Mesenchymal stem cell (in vitro differentiated cells and primary cell): Measurements from ENCODE around the gene SIGLEC11.

Experiments used
- DNase-seq: peaks from one replicate; pipeline ENCODE4 v3.0.0-alpha.2; 2013
- H2AFZ ChIP-seq: one replicate; pipeline ENCODE4 v1.6.1; 2013; ENCODE audit warnings: low read depth, mild to moderate bottlenecking, control low read depth, inconsistent platforms, low read length, moderate library complexity
- H2AK5ac ChIP-seq: 2 replicates; pipeline ENCODE4 v1.6.1; 2013; ENCODE audit warnings: low read length, moderate library complexity, mild to moderate bottlenecking, inconsistent platforms; ENCODE audit not compliant: severe bottlenecking
- H2BK120ac ChIP-seq: one replicate; pipeline ENCODE4 v1.6.1; 2013; ENCODE audit warnings: low read depth, mild to moderate bottlenecking, inconsistent platforms, low read length, moderate library complexity
- H2BK12ac ChIP-seq, 2 experiments: one replicate each; pipeline ENCODE4 v1.6.1; 2013; ENCODE audit warnings: inconsistent platforms in 2 of 2, low read length in 2 of 2, mild to moderate bottlenecking in 2 of 2, moderate library complexity in 2 of 2, control low read depth in 1 of 2
- H2BK15ac ChIP-seq: one replicate; pipeline ENCODE4 v1.6.1; 2013; ENCODE audit warnings: mild to moderate bottlenecking, low read depth, inconsistent platforms; ENCODE audit not compliant: poor library complexity, severe bottlenecking
- H2BK5ac ChIP-seq: 2 replicates; pipeline ENCODE4 v1.6.1; 2013; ENCODE audit warnings: low read depth, mild to moderate bottlenecking, low read length, control low read depth, inconsistent platforms; ENCODE audit not compliant: poor library complexity, severe bottlenecking
- H3K14ac ChIP-seq, 2 experiments: one replicate each; pipeline ENCODE4 v1.6.1; 2013; ENCODE audit warnings: inconsistent platforms in 2 of 2, low read length in 2 of 2, control low read depth in 1 of 2, mild to moderate bottlenecking in 1 of 2, moderate library complexity in 1 of 2
- H3K18ac ChIP-seq, 2 experiments: one replicate each; pipeline ENCODE4 v1.6.1; 2013; ENCODE audit warnings: inconsistent platforms in 2 of 2, low read length in 2 of 2, control low read depth in 1 of 2, low read depth in 1 of 2, mild to moderate bottlenecking in 1 of 2
- H3K23ac ChIP-seq, 2 experiments: one replicate each; pipeline ENCODE4 v1.6.1; 2013; ENCODE audit warnings: inconsistent platforms in 2 of 2, low read length in 2 of 2, mild to moderate bottlenecking in 2 of 2, moderate library complexity in 2 of 2, control low read depth in 1 of 2
- H3K27ac ChIP-seq: 2 replicates; pipeline ENCODE4 v1.5.1; 2013; ENCODE audit warnings: mild to moderate bottlenecking, moderate library complexity, low read length, control low read depth, inconsistent platforms; ENCODE audit not compliant: poor library complexity, severe bottlenecking
- H3K27me3 ChIP-seq, 2 experiments: 2 replicates each; pipeline versions ENCODE4 v1.6.1 to v1.7.0; 2013; ENCODE audit warnings: low read length in 2 of 2, mild to moderate bottlenecking in 2 of 2, moderate library complexity in 2 of 2, control low read depth in 1 of 2, inconsistent platforms in 1 of 2; ENCODE audit not compliant: control insufficient read depth in 1 of 2, insufficient read depth in 1 of 2
- H3K36me3 ChIP-seq, 2 experiments: 2 replicates each; pipeline versions ENCODE4 v1.6.1 to v1.7.0; 2013; ENCODE audit warnings: low read length in 2 of 2, control low read depth in 1 of 2, inconsistent platforms in 1 of 2, low read depth in 1 of 2, mild to moderate bottlenecking in 1 of 2; ENCODE audit not compliant: insufficient read depth in 2 of 2, control insufficient read depth in 1 of 2
- H3K4ac ChIP-seq, 2 experiments: one replicate each; pipeline ENCODE4 v1.6.1; 2013; ENCODE audit warnings: inconsistent platforms in 2 of 2, low read length in 2 of 2, mild to moderate bottlenecking in 2 of 2, moderate library complexity in 2 of 2, control low read depth in 1 of 2, low read depth in 1 of 2
- H3K4me1 ChIP-seq: 2 replicates; pipeline ENCODE4 v1.6.1; 2013; ENCODE audit warnings: low read depth, low read length, control low read depth; ENCODE audit not compliant: control insufficient read depth, insufficient read depth
- H3K4me2 ChIP-seq: 2 replicates; pipeline ENCODE4 v1.6.1; 2013; ENCODE audit warnings: low read length, mild to moderate bottlenecking, inconsistent platforms; ENCODE audit not compliant: poor library complexity, severe bottlenecking
- H3K4me3 ChIP-seq, 2 experiments: 2 replicates each; pipeline versions ENCODE4 v1.5.1 to v1.7.0; 2013; ENCODE audit warnings: low read length in 2 of 2, mild to moderate bottlenecking in 2 of 2, control low read depth in 1 of 2, low read depth in 1 of 2; ENCODE audit not compliant: insufficient read depth in 1 of 2
- H3K79me1 ChIP-seq: replicated peaks from 2 replicates; pipeline ENCODE4 v1.6.1; 2013; ENCODE audit warnings: mild to moderate bottlenecking, control low read depth, low read length, inconsistent platforms; ENCODE audit not compliant: poor library complexity, severe bottlenecking
- H3K9ac ChIP-seq: 2 replicates; pipeline ENCODE4 v1.7.0; 2013; ENCODE audit warnings: mild to moderate bottlenecking, low read length, moderate library complexity
- H3K9me3 ChIP-seq: 2 replicates; pipeline ENCODE4 v1.7.0; 2013; ENCODE audit warnings: mild to moderate bottlenecking, low read length; ENCODE audit not compliant: control insufficient read depth
- H4K8ac ChIP-seq: one replicate; pipeline ENCODE4 v1.6.1; 2013; ENCODE audit warnings: inconsistent platforms, mild to moderate bottlenecking, low read length, moderate library complexity
- H4K91ac ChIP-seq: one replicate; pipeline ENCODE4 v1.6.1; 2013; ENCODE audit warnings: mild to moderate bottlenecking, low read length, inconsistent platforms
- WGBS: methylation state at CpG from one replicate; pipeline ENCODE4 v1.1.7; 2013; ENCODE audit warnings: mixed read lengths; 5-methylcytosine and 5-hydroxymethylcytosine counted together

Gene SIGLEC11

DNA sequence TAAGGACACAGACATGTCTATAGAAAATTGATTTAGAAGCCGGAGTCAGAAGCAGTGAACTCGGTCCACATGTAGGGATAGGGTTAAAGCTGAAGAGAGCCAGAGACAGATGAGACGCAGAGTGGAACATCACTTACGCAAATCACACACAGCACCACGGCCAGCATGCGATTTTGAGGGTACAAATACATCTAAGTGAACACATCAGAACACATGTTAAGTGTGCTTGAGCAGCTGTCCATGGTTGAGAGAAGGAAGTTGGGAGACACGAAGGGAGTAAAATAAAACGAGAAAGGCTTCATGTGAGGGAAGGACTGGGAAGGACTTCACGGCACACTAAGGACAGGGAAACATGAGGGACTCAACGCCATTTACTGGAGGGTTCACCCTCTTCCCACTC is 25.4 kb upstream of the SIGLEC11 start:
- Histone ChIP-seq H4K91ac (no peak overlapping the region), H3K18ac (no peak overlapping the region), H3K36me3 (peaks cover 63 to 79% of the 10 kb centered on the region in 2 experiments), H2BK5ac (no peak overlapping the region), H2AK5ac (no peak overlapping the region), H3K9ac (no peak overlapping the region), H3K4me1 (peaks cover 6% of the 10 kb centered on the region), H3K4me2 (no peak overlapping the region), H3K27me3 (no peaks in the 10 kb centered on the region), H2BK12ac (no peak overlapping the region), H2BK15ac (no peak overlapping the region), H4K8ac (no peak overlapping the region), H3K27ac (no peak overlapping the region), H3K4ac (no peak overlapping the region), H3K79me1 (no peaks in the 10 kb centered on the region), H3K23ac (no peak overlapping the region), H2BK120ac (no peak overlapping the region), H2AFZ (no peak overlapping the region), H3K14ac (no peak overlapping the region), H3K4me3 (no peak overlapping the region), H3K9me3 (no peaks in the 10 kb centered on the region)
- no peak for DNase-seq
- 99% methylated on average over 9 of the region's 10 CpGs for WGBS

DNA sequence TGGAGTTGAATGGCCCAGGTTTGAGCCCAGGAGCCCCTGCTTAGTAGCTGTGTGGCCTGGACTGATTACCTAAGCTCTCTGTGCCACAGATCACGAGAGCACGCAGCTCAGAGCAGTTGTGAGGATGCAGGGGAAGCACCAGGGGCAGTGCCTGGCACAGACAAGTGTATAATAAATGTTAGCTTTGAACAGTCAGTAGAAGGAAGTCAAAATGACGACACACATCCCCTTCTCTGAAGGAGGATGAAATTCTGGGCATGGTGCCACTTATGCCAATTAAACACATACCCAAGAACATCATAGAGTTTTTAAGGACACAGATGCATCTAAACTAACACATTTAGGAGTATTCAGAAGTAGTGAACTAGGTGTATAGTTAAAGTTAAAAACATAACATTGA is 24.9 kb upstream of the SIGLEC11 start:
- Histone ChIP-seq H4K91ac (no peak overlapping the region), H2AFZ (no peak overlapping the region), H2AK5ac (no peak overlapping the region), H3K79me1 (no peaks in the 10 kb centered on the region), H3K4me3 (no peak overlapping the region), H3K27me3 (no peaks in the 10 kb centered on the region), H2BK15ac (no peak overlapping the region), H3K14ac (no peak overlapping the region), H3K9me3 (no peaks in the 10 kb centered on the region), H3K36me3 (peaks cover 61 to 77% of the 10 kb centered on the region in 2 experiments), H3K23ac (no peak overlapping the region), H2BK12ac (no peak overlapping the region), H3K4me2 (no peak overlapping the region), H2BK120ac (no peak overlapping the region), H4K8ac (no peak overlapping the region), H3K9ac (no peak overlapping the region), H3K18ac (no peak overlapping the region), H3K27ac (no peak overlapping the region), H3K4me1 (peaks cover 6% of the 10 kb centered on the region), H3K4ac (no peak overlapping the region), H2BK5ac (no peak overlapping the region)
- WGBS: 90% methylated on average over 2 of the region's 3 CpGs
- DNase-seq: no peak

DNA sequence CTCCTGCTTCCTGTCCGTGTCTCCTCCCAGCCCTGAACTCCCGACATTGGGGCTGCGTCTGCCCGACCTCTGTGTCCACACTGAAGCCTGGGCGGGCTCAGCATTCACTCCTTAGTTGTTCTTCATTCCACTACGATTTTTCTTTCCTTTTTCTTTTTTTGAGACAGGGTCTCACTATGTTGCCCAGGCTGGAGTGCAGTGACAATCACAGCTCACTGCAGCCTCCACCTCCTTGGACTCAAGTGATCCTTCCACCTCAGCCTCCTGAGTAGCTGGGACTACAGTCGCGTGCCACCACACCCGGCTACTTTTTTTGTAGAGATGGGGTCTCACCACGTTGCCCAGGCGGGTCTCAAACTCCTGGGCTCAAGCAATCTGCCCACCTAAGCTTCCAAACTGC is 23.5 kb upstream of the SIGLEC11 start:
- no peak overlapping the region for H3K9ac ChIP-seq
- WGBS: 91% methylated on average over 11 of the region's 11 CpGs
- no peak overlapping the region for H2BK120ac ChIP-seq
- no peak overlapping the region for H3K18ac ChIP-seq
- no peak overlapping the region for H3K4ac ChIP-seq
- H4K8ac ChIP-seq: no peak overlapping the region
- H2AK5ac ChIP-seq: no peak overlapping the region
- peaks cover 54 to 69% of the 10 kb centered on the region in 2 experiments for H3K36me3 ChIP-seq
- H3K4me1 ChIP-seq: peaks cover 6% of the 10 kb centered on the region
- H3K23ac ChIP-seq: no peak overlapping the region
- H3K14ac ChIP-seq: no peak overlapping the region
- H2BK12ac ChIP-seq: no peak overlapping the region
- no peak overlapping the region for H2BK5ac ChIP-seq
- DNase-seq: no peak
- H3K27ac ChIP-seq: no peak overlapping the region
- no peaks in the 10 kb centered on the region for H3K9me3 ChIP-seq
- H3K4me2 ChIP-seq: no peak overlapping the region
- H2AFZ ChIP-seq: no peak overlapping the region
- H3K27me3 ChIP-seq: no peaks in the 10 kb centered on the region
- no peak overlapping the region for H3K4me3 ChIP-seq
- H2BK15ac ChIP-seq: no peak overlapping the region
- H3K79me1 ChIP-seq: no peaks in the 10 kb centered on the region
- H4K91ac ChIP-seq: no peak overlapping the region

DNA sequence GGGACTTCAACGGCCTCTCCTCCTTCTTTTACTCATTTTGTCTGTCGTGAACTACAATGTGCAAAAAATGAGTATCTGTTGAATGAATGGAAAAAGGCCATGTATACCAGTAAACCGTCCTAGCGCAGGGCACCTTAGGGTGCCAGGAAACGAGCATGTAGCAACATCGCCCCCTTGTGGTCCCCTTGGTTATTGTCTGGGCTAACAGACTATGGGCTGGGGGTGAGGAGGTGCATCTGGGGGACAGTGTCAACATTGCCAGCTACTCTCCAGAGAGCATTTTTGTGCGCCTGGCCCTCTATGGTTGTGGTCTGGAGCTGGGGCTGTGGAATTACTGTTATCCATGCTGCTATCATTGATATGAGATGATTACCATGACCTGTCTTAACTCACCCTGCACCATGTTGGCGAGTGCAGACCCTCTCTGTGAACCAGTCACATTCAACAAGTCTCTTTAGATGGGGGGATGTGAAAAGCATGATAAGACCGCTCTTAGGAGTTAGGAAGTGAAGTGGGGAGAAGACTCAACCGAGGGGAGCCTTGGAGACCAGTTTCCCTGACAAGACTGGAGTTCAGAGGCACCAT is 22.8 kb upstream of the SIGLEC11 start:
- Histone ChIP-seq H2BK120ac (no peak overlapping the region), H3K18ac (no peak overlapping the region), H2AFZ (no peak overlapping the region), H2BK12ac (no peak overlapping the region), H4K91ac (no peak overlapping the region), H2AK5ac (no peak overlapping the region), H3K9ac (no peak overlapping the region), H3K27me3 (no peaks in the 10 kb centered on the region), H3K14ac (no peak overlapping the region), H3K27ac (no peak overlapping the region), H3K4me2 (no peak overlapping the region), H3K79me1 (no peaks in the 10 kb centered on the region), H2BK5ac (no peak overlapping the region), H2BK15ac (no peak overlapping the region), H4K8ac (no peak overlapping the region), H3K9me3 (no peaks in the 10 kb centered on the region), H3K36me3 (peaks cover 50 to 65% of the 10 kb centered on the region in 2 experiments), H3K4me1 (peaks cover 6% of the 10 kb centered on the region), H3K23ac (no peak overlapping the region), H3K4ac (no peak overlapping the region), H3K4me3 (no peak overlapping the region)
- DNase-seq: peak; percentile 45
- WGBS: 44% methylated on average over 9 of the region's 10 CpGs
